K562 (cell line): ENCODE results near the gene KCNN3. TPM values are rescaled to one million over a fixed set of nuclear protein-coding genes. Genes with fewer than 3 reads are reported as not detected.

Experiments
- polyA plus RNA-seq, 8 experiments: library from polyadenylated mRNA; depleted of rRNA in 4 of 8; stranded (reverse) in 5 of 8; unstranded in 3 of 8; fragments of >200 nt; fragmentation: Nextera tagmentation in 2 of 8; fragmentation: Illumina TruSeq in 1 of 8; extraction: Ambion mirVana in 2 of 8; extraction: Trizol in 1 of 8; gene quantifications; 2 replicates each; pipeline versions ENCODE4 v1.2.1 to v1.2.3, GENCODE V29; 2011 to 2014; ENCODE audit warnings: inconsistent platforms in 1 of 8, missing spikeins in 1 of 8
- total RNA-seq, 7 experiments: library from RNA; depleted of rRNA in 6 of 7; stranded (reverse); fragments of >200 nt in 6 of 7; fragmentation: Illumina TruSeq in 2 of 7; extraction: Trizol in 2 of 7; gene quantifications; 2 replicates each; pipeline versions ENCODE4 v1.2.1 to v1.2.3, GENCODE V29; 2011 to 2021; ENCODE audit warnings: low replicate concordance in 1 of 7

The KCNN3 gene
- total and polyA plus RNA-seq, 9 of the 15 experiments (the other 6 are each of a cell fraction or from before 2014, with no cell fraction given), result 0.02 to 0.03 TPM; not detected in 7

Other genes starting within 250 kb of the KCNN3 start
Only the 7 nearest of the 13 such genes appear.
- 6.3 and 6.5 TPM in 2 replicates for gene PMVK, start 66.4 kb upstream of the KCNN3 start, total RNA-seq (2014; rRNA removed)
- 4.7 and 6.0 TPM in 2 replicates for gene PMVK, start 66.4 kb upstream of the KCNN3 start, total RNA-seq (2014; rRNA removed; fragmentation: Illumina TruSeq; extraction: Trizol)
- 9.4 and 9.9 TPM in 2 replicates for gene PMVK, start 66.4 kb upstream of the KCNN3 start, total RNA-seq (2015; rRNA removed; fragmentation: Illumina TruSeq; extraction: Trizol)
- gene PMVK, start 66.4 kb upstream of the KCNN3 start, total RNA-seq (2021), result 11.8 and 14.1 TPM in 2 replicates
- gene PMVK, start 66.4 kb upstream of the KCNN3 start, polyA plus RNA-seq (2011; rRNA removed), result 9.5 and 11.4 TPM in 2 replicates
- gene PMVK, start 66.4 kb upstream of the KCNN3 start, polyA plus RNA-seq (2014; fragmentation: Illumina TruSeq; extraction: Trizol), result 6.3 and 9.6 TPM in 2 replicates
- 1 to 10 TPM; 1.1 to 3.8 TPM for gene PMVK, start 66.4 kb upstream of the KCNN3 start, polyA plus RNA-seq (2014; fragmentation: Nextera tagmentation; extraction: Ambion mirVana)
- gene PMVK, start 66.4 kb upstream of the KCNN3 start, polyA plus RNA-seq (2014; rRNA removed), result 15.3 and 16.4 TPM in 2 replicates
- gene PBXIP1, start 85.8 kb upstream of the KCNN3 start, total RNA-seq (2014; rRNA removed), result 8.2 and 10.2 TPM in 2 replicates
- gene PBXIP1, start 85.8 kb upstream of the KCNN3 start, total RNA-seq (2014; rRNA removed; fragmentation: Illumina TruSeq; extraction: Trizol), result 2.7 and 3.0 TPM in 2 replicates
- gene PBXIP1, start 85.8 kb upstream of the KCNN3 start, total RNA-seq (2015; rRNA removed; fragmentation: Illumina TruSeq; extraction: Trizol), result 4.9 and 5.1 TPM in 2 replicates
- 6.3 and 8.3 TPM in 2 replicates for gene PBXIP1, start 85.8 kb upstream of the KCNN3 start, total RNA-seq (2021)
- gene PBXIP1, start 85.8 kb upstream of the KCNN3 start, polyA plus RNA-seq (2011; rRNA removed), result 6.9 and 7.9 TPM in 2 replicates
- 5.8 and 6.8 TPM in 2 replicates for gene PBXIP1, start 85.8 kb upstream of the KCNN3 start, polyA plus RNA-seq (2014; fragmentation: Illumina TruSeq; extraction: Trizol)
- under 1 TPM; 0.13 to 0.22 TPM for gene PBXIP1, start 85.8 kb upstream of the KCNN3 start, polyA plus RNA-seq (2014; fragmentation: Nextera tagmentation; extraction: Ambion mirVana)
- 8.0 TPM in 2 replicates for gene PBXIP1, start 85.8 kb upstream of the KCNN3 start, polyA plus RNA-seq (2014; rRNA removed)
- gene PYGO2, start 91.5 kb upstream of the KCNN3 start, total RNA-seq (2014; rRNA removed), result 18.2 and 28.9 TPM in 2 replicates
- gene PYGO2, start 91.5 kb upstream of the KCNN3 start, total RNA-seq (2014; rRNA removed; fragmentation: Illumina TruSeq; extraction: Trizol), result 15.2 and 15.8 TPM in 2 replicates
- gene PYGO2, start 91.5 kb upstream of the KCNN3 start, total RNA-seq (2015; rRNA removed; fragmentation: Illumina TruSeq; extraction: Trizol), result 17.7 and 18.1 TPM in 2 replicates
- 36.2 and 36.7 TPM in 2 replicates for gene PYGO2, start 91.5 kb upstream of the KCNN3 start, total RNA-seq (2021)
- 23.5 and 28.3 TPM in 2 replicates for gene PYGO2, start 91.5 kb upstream of the KCNN3 start, polyA plus RNA-seq (2011; rRNA removed)
- 32.5 and 34.3 TPM in 2 replicates for gene PYGO2, start 91.5 kb upstream of the KCNN3 start, polyA plus RNA-seq (2014; fragmentation: Illumina TruSeq; extraction: Trizol)
- 1 to 10 TPM; 8.3 to 8.6 TPM for gene PYGO2, start 91.5 kb upstream of the KCNN3 start, polyA plus RNA-seq (2014; fragmentation: Nextera tagmentation; extraction: Ambion mirVana)
- gene PYGO2, start 91.5 kb upstream of the KCNN3 start, polyA plus RNA-seq (2014; rRNA removed), result 24.6 and 28.1 TPM in 2 replicates
- gene SHC1, start 100.5 kb upstream of the KCNN3 start, total RNA-seq (2014; rRNA removed), result 51.9 and 57.2 TPM in 2 replicates
- gene SHC1, start 100.5 kb upstream of the KCNN3 start, total RNA-seq (2014; rRNA removed; fragmentation: Illumina TruSeq; extraction: Trizol), result 34.1 and 35.4 TPM in 2 replicates
- gene SHC1, start 100.5 kb upstream of the KCNN3 start, total RNA-seq (2015; rRNA removed; fragmentation: Illumina TruSeq; extraction: Trizol), result 34.4 and 35.9 TPM in 2 replicates
- 66.4 and 68.4 TPM in 2 replicates for gene SHC1, start 100.5 kb upstream of the KCNN3 start, total RNA-seq (2021)
- 64.8 and 81.2 TPM in 2 replicates for gene SHC1, start 100.5 kb upstream of the KCNN3 start, polyA plus RNA-seq (2011; rRNA removed)
- 93.7 and 113 TPM in 2 replicates for gene SHC1, start 100.5 kb upstream of the KCNN3 start, polyA plus RNA-seq (2014; fragmentation: Illumina TruSeq; extraction: Trizol)
- gene SHC1, start 100.5 kb upstream of the KCNN3 start, polyA plus RNA-seq (2014; fragmentation: Nextera tagmentation; extraction: Ambion mirVana), result 1 to 10 TPM; 4.1 to 5.4 TPM
- gene SHC1, start 100.5 kb upstream of the KCNN3 start, polyA plus RNA-seq (2014; rRNA removed), result 57.7 and 58.0 TPM in 2 replicates
- gene CKS1B, start 104.4 kb upstream of the KCNN3 start, total RNA-seq (2014; rRNA removed), result 215 and 262 TPM in 2 replicates
- gene CKS1B, start 104.4 kb upstream of the KCNN3 start, total RNA-seq (2014; rRNA removed; fragmentation: Illumina TruSeq; extraction: Trizol), result 364 and 410 TPM in 2 replicates
- gene CKS1B, start 104.4 kb upstream of the KCNN3 start, total RNA-seq (2015; rRNA removed; fragmentation: Illumina TruSeq; extraction: Trizol), result 269 and 292 TPM in 2 replicates
- 256 and 270 TPM in 2 replicates for gene CKS1B, start 104.4 kb upstream of the KCNN3 start, total RNA-seq (2021)
- 754 and 835 TPM in 2 replicates for gene CKS1B, start 104.4 kb upstream of the KCNN3 start, polyA plus RNA-seq (2011; rRNA removed)
- 611 and 624 TPM in 2 replicates for gene CKS1B, start 104.4 kb upstream of the KCNN3 start, polyA plus RNA-seq (2014; fragmentation: Illumina TruSeq; extraction: Trizol)
- 1,000 to 10,000 TPM; 1,039 to 1,103 TPM for gene CKS1B, start 104.4 kb upstream of the KCNN3 start, polyA plus RNA-seq (2014; fragmentation: Nextera tagmentation; extraction: Ambion mirVana)
- 460 and 477 TPM in 2 replicates for gene CKS1B, start 104.4 kb upstream of the KCNN3 start, polyA plus RNA-seq (2014; rRNA removed)
- gene FLAD1, start 113.1 kb upstream of the KCNN3 start, total RNA-seq (2014; rRNA removed), result 67.0 and 87.6 TPM in 2 replicates
- 41.3 and 56.1 TPM in 2 replicates for gene FLAD1, start 113.1 kb upstream of the KCNN3 start, total RNA-seq (2014; rRNA removed; fragmentation: Illumina TruSeq; extraction: Trizol)
- 65.8 and 68.6 TPM in 2 replicates for gene FLAD1, start 113.1 kb upstream of the KCNN3 start, total RNA-seq (2015; rRNA removed; fragmentation: Illumina TruSeq; extraction: Trizol)
- 74.4 and 79.8 TPM in 2 replicates for gene FLAD1, start 113.1 kb upstream of the KCNN3 start, total RNA-seq (2021)
- gene FLAD1, start 113.1 kb upstream of the KCNN3 start, polyA plus RNA-seq (2011; rRNA removed), result 61.2 and 75.6 TPM in 2 replicates
- 78.8 and 82.3 TPM in 2 replicates for gene FLAD1, start 113.1 kb upstream of the KCNN3 start, polyA plus RNA-seq (2014; fragmentation: Illumina TruSeq; extraction: Trizol)
- 10 to 100 TPM; 24.9 to 46.7 TPM for gene FLAD1, start 113.1 kb upstream of the KCNN3 start, polyA plus RNA-seq (2014; fragmentation: Nextera tagmentation; extraction: Ambion mirVana)
- gene FLAD1, start 113.1 kb upstream of the KCNN3 start, polyA plus RNA-seq (2014; rRNA removed), result 85.8 and 98.9 TPM in 2 replicates
- gene LENEP, start 123.3 kb upstream of the KCNN3 start, total RNA-seq (2014; rRNA removed), result 0.24 and 0.86 TPM in 2 replicates
- gene LENEP, start 123.3 kb upstream of the KCNN3 start, total RNA-seq (2014; rRNA removed; fragmentation: Illumina TruSeq; extraction: Trizol), result 0.47 TPM in 1 of 2 replicates, not detected in the other
- gene LENEP, start 123.3 kb upstream of the KCNN3 start, total RNA-seq (2015; rRNA removed; fragmentation: Illumina TruSeq; extraction: Trizol), result 0.45 and 0.87 TPM in 2 replicates
- gene LENEP, start 123.3 kb upstream of the KCNN3 start, total RNA-seq (2021), result 0.56 TPM in 1 of 2 replicates, not detected in the other
- not detected in 2 replicates for gene LENEP, start 123.3 kb upstream of the KCNN3 start, polyA plus RNA-seq (2011; rRNA removed)
- gene LENEP, start 123.3 kb upstream of the KCNN3 start, polyA plus RNA-seq (2014; fragmentation: Illumina TruSeq; extraction: Trizol), result not detected in 2 replicates
- not detected for gene LENEP, start 123.3 kb upstream of the KCNN3 start, polyA plus RNA-seq (2014; fragmentation: Nextera tagmentation; extraction: Ambion mirVana)
- gene LENEP, start 123.3 kb upstream of the KCNN3 start, polyA plus RNA-seq (2014; rRNA removed), result 0.23 and 0.35 TPM in 2 replicates